ENCODE measurements around the gene ATP9B. TPM values are rescaled to one million over a fixed set of nuclear protein-coding genes. Genes with fewer than 3 reads are reported as not detected.

Gene ATP9B
- total and polyA plus RNA-seq, 4 donors = 7.1 to 31.4 (median 15.5) TPM

- TF ChIP-seq HNF4A (conservative IDR thresholded peaks at IDR 0.05) (no peak), ZBTB33 (IDR thresholded peaks at IDR 0.05) (no peak), FOXA2 (IDR thresholded peaks at IDR 0.05) (no peak), SP1 (IDR thresholded peaks at IDR 0.05) (no peak), JUND (IDR thresholded peaks at IDR 0.05) (no peak), NR2F2 (IDR thresholded peaks at IDR 0.05) (no peak), RAD21 (IDR thresholded peaks at IDR 0.05) (no peak), YY1 (IDR thresholded peaks at IDR 0.05) (no peak), CTCF (IDR thresholded peaks at IDR 0.05; ENCODE audit: low read depth, low read length, missing input control) (no peak), FOXA1 (IDR thresholded peaks at IDR 0.05) (no peak), RXRA (IDR thresholded peaks at IDR 0.05) (no peak), HNF4G (IDR thresholded peaks at IDR 0.05) (no peak), TAF1 (conservative IDR thresholded peaks at IDR 0.05) (no peak), GABPA (IDR thresholded peaks at IDR 0.05 in 1 of 2, conservative IDR thresholded peaks at IDR 0.05 in 1 of 2) (no peak), EGR1 (IDR thresholded peaks at IDR 0.05; ENCODE audit: low read depth in 2 of 2) (no peak), MAX (IDR thresholded peaks at IDR 0.05) (no peak), ATF3 (IDR thresholded peaks at IDR 0.05) (no peak), REST (IDR thresholded peaks at IDR 0.05) (no peak)
- H3K9ac ChIP-seq (ENCODE audit: low read depth in 1 of 2, low read length in 2 of 2) = no peak overlapping the region
- H3K4me3 ChIP-seq (ENCODE audit: low read depth in 1 of 3, low read length in 3 of 3) = no peak overlapping the region
- H3K27ac ChIP-seq (ENCODE audit: low read depth in 1 of 2, low read length in 2 of 2) = no peak overlapping the region
- no peaks in the 10 kb centered on the region for H3K4me1 ChIP-seq (ENCODE audit: control insufficient read depth in 4 of 4, insufficient read depth in 4 of 4, low read length in 3 of 4)
- H3K27me3 ChIP-seq (ENCODE audit: control insufficient read depth in 4 of 4, insufficient read depth in 4 of 4, low read length in 3 of 4) = no peaks in the 10 kb centered on the region
- WGBS = 94% methylated on average over 8 of the region's 8 CpGs
- H3K9me3 ChIP-seq (ENCODE audit: control insufficient read depth in 4 of 4, low read length in 3 of 4) = no peaks in the 10 kb centered on the region
- peaks cover 6 to 8% (median 8%) of the 10 kb centered on the region in 4 donors for H3K36me3 ChIP-seq (ENCODE audit: control insufficient read depth in 4 of 4, insufficient read depth in 3 of 4, low read depth in 1 of 4, low read length in 3 of 4)
- no peak for DNase-seq (ENCODE audit: low spot score)
Measured at GRCh38 chr18:79326413-79327198, 257.4 kb downstream of the ATP9B start.

Data from liver (tissue), 9 donors.